ENCODE measurements around the gene PRSS56. TPM values are rescaled to one million over a fixed set of nuclear protein-coding genes. Genes with fewer than 3 reads are reported as not detected.

PRSS56 gene
- total and polyA plus RNA-seq, 2 of the 8 experiments (the other 6 are each of a cell fraction or from before 2014, with no cell fraction given): 0.03 TPM; not detected in 1

- TF ChIP-seq CHD7 (IDR thresholded peaks at IDR 0.05; ENCODE audit: insufficient replicate concordance, low read length) (no peak), SP4 (IDR thresholded peaks at IDR 0.05; ENCODE audit: low read length) (no peak)
Observed at GRCh38 chr2:232542715-232543467, 22.7 kb downstream of the PRSS56 start (continued).

Data from H1 (cell line).